WERI-Rb-1 (cell line): ENCODE measurements around the gene SNX8.

ENCODE experiments used
- DNase-seq: peaks from one replicate; pipeline ENCODE4 v3.0.0-alpha.2; 2020
- H3K27ac ChIP-seq: fragments of 250-450 bp; sonication (Bioruptor Pico); 2 replicates; pipeline ENCODE4 v1.5.1; 2020; ENCODE audit warnings: mild to moderate bottlenecking, moderate library complexity
- H3K27me3 ChIP-seq: fragments of 250-450 bp; sonication (Bioruptor Pico); 2 replicates; pipeline ENCODE4 v1.5.1; 2021; ENCODE audit warnings: mild to moderate bottlenecking, low read depth, moderate library complexity; ENCODE audit not compliant: insufficient read depth, severe bottlenecking
- H3K36me3 ChIP-seq: fragments of 250-450 bp; sonication (Bioruptor Pico); 2 replicates; pipeline ENCODE4 v1.5.1; 2020; ENCODE audit warnings: mild to moderate bottlenecking, moderate library complexity
- H3K4me3 ChIP-seq: 2 replicates; pipeline ENCODE4 v1.5.1; 2011; ENCODE audit warnings: low read depth, mild to moderate bottlenecking, control low read depth, low read length
- H3K9me3 ChIP-seq: fragments of 250-450 bp; sonication (Bioruptor Pico); 2 replicates; pipeline ENCODE4 v1.5.1; 2021; ENCODE audit warnings: mild to moderate bottlenecking, moderate library complexity; ENCODE audit not compliant: severe bottlenecking
- CTCF ChIP-seq: IDR thresholded peaks from 2 replicates; pipeline ENCODE4 v1.5.1; 2011; ENCODE audit warnings: low read depth, mild to moderate bottlenecking, control low read depth, inconsistent platforms, low read length

Gene SNX8

DNA sequence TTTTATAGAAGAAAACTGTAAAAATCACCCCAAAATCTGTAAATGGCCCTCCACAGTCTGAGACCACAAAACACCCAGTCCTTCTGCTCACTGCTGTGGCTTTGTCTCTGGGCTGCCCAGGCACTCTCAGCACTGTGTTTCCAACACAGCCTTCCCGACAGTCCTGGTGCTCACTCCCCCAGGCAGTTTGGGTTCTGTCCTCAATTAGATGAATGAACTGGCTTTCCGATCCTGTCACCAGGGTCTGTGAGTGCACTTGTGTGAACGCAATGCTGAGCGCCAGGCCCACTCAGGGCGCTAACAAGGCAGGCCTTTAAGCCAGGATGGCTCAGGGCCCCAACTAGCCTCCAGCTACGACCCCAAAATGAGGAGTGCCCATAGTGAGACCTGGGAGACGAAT is 84.8 kb downstream of the SNX8 start:
- H3K9me3 ChIP-seq, result no peaks in the 10 kb centered on the region
- H3K36me3 ChIP-seq, result peaks cover 66% of the 10 kb centered on the region
- no peak for DNase-seq
- no peak overlapping the region for H3K27ac ChIP-seq
- H3K27me3 ChIP-seq, result no peaks in the 10 kb centered on the region
- TF ChIP-seq CTCF, result no peak
- no peak overlapping the region for H3K4me3 ChIP-seq

DNA sequence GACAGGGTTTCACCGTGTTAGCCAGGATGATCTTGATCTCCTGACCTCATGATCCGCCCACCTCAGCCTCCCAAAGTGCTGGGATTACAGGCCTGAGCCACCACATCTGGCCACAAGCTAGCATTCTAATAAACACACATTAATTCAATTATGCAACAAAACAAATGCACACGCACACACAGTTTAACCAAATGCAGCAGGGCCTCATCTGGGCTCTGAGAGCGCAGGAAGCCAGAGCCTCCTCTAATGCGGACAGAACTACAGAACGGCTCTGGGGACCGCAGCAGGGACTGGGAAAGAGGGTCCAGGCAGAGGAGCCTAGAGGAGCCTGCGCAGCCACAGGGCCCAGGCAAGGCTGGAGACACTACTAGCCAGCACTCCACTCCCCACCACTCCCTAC is 85.3 kb downstream of the SNX8 start:
- no peaks in the 10 kb centered on the region for H3K9me3 ChIP-seq
- H3K27ac ChIP-seq, result no peak overlapping the region
- no peak overlapping the region for H3K4me3 ChIP-seq
- H3K36me3 ChIP-seq, result peaks cover 63% of the 10 kb centered on the region
- H3K27me3 ChIP-seq, result no peaks in the 10 kb centered on the region
- no peak for DNase-seq
- TF ChIP-seq CTCF, result no peak

DNA sequence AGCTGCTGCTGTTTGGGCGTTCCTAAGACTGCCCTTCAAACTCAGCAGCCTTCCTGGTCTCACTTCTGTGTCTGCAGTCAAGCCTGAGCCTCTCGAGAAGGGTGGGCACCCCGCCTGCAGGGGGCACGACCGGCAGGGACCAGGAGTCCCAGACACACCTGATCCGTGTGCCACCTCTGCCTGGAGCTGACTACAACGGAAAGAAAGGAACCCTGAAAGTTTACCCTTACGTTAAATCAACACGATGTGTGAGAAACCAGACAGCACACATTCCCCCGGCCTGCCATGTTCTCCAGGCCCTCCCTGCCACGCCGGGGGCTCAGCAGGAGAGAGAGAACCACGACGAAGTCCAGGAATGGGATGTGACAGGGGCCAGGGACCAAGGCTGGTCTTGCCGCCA is 86.5 kb downstream of the SNX8 start:
- Histone ChIP-seq H3K27me3 (no peaks in the 10 kb centered on the region), H3K4me3 (no peak overlapping the region), H3K36me3 (peaks cover 63% of the 10 kb centered on the region), H3K27ac (no peak overlapping the region), H3K9me3 (no peaks in the 10 kb centered on the region)
- DNase-seq, result no peak
- TF ChIP-seq CTCF, result no peak

GRCh38 chr7:2225830-2226229 is 88.4 kb downstream of the SNX8 start:
- peaks cover 69% of the 10 kb centered on the region for H3K36me3 ChIP-seq
- no peak overlapping the region for H3K4me3 ChIP-seq
- DNase-seq, result no peak
- no peaks in the 10 kb centered on the region for H3K27me3 ChIP-seq
- no peak overlapping the region for H3K27ac ChIP-seq
- no peak for TF ChIP-seq CTCF
- no peaks in the 10 kb centered on the region for H3K9me3 ChIP-seq

GRCh38 chr7:2225336-2225735 is 88.9 kb downstream of the SNX8 start:
- no peak for DNase-seq
- H3K27me3 ChIP-seq, result no peaks in the 10 kb centered on the region
- TF ChIP-seq CTCF, result no peak
- H3K4me3 ChIP-seq, result no peak overlapping the region
- H3K9me3 ChIP-seq, result no peaks in the 10 kb centered on the region
- no peak overlapping the region for H3K27ac ChIP-seq
- peaks cover 69% of the 10 kb centered on the region for H3K36me3 ChIP-seq

GRCh38 chr7:2224934-2225333 is 89.3 kb downstream of the SNX8 start:
- Histone ChIP-seq H3K36me3 (peaks cover 65% of the 10 kb centered on the region), H3K9me3 (no peaks in the 10 kb centered on the region), H3K27ac (no peak overlapping the region), H3K27me3 (no peaks in the 10 kb centered on the region), H3K4me3 (no peak overlapping the region)
- no peak for DNase-seq
- no peak for TF ChIP-seq CTCF
